ENCODE results near the gene KCNA5.

DNA sequence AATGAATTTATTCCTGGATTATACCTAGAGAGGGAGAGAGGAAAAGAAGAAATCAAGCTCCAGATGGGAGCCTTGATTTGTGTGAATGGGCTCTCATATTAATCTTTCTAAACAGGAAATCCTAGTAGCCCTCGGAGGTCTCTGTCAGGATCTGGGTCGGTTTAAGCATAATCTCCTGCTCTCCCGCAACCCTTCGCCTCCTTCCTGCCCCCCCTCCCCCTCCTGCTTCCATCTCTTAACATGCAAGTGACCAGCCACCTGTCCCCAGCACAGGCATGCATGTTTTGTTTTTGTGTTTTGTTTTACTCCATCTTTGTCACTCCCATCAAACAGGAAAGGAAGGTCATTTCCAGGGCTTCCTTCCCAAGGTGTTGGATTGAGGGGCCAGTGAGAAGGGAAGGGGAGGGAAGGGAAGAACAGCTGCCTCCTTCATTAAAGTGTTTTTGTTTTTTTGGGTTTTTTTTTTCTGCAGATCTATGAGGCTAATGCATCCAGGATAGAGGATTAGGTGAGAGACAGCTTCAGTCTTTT is 4.8 kb upstream of the KCNA5 start:
- no peak for TF ChIP-seq POLR2AphosphoS5 (IDR thresholded peaks at IDR 0.05)
- no peak for TF ChIP-seq EP300 (IDR thresholded peaks at IDR 0.05)
